Astrocyte (in vitro differentiated cells and primary cell): Measurements from ENCODE around the gene HRH2. TPM values are rescaled to one million over a fixed set of nuclear protein-coding genes. Genes with fewer than 3 reads are reported as not detected.

Source experiments
- DNase-seq: peaks from one replicate; pipeline ENCODE4 v3.0.0-alpha.2; 2010; ENCODE audit warnings: low read depth
- FAIRE-seq: peaks from 2 replicates; lab custom pipeline; 2011; peaks lifted over from hg19 to GRCh38; lab: Jason Lieb, UNC
- H2AFZ ChIP-seq: 2 replicates; pipeline ENCODE4 v1.6.0; 2012; ENCODE audit warnings: low read depth, low read length, inconsistent platforms
- H3K27ac ChIP-seq: 2 replicates; pipeline ENCODE4 v1.5.1; 2011; ENCODE audit warnings: low read depth, low read length, inconsistent platforms
- H3K27me3 ChIP-seq: 2 replicates; pipeline ENCODE4 v1.6.0; 2011; ENCODE audit warnings: low read length, inconsistent platforms; ENCODE audit not compliant: insufficient read depth
- H3K36me3 ChIP-seq: 2 replicates; pipeline ENCODE4 v1.5.1; 2011; ENCODE audit warnings: low read length, inconsistent platforms; ENCODE audit not compliant: insufficient read depth
- H3K4me1 ChIP-seq: 2 replicates; pipeline ENCODE4 v1.5.1; 2011; ENCODE audit warnings: low read length, inconsistent platforms; ENCODE audit not compliant: insufficient read depth
- H3K4me2 ChIP-seq: 2 replicates; pipeline ENCODE4 v1.6.0; 2012; ENCODE audit warnings: low read length, inconsistent platforms
- H3K4me3 ChIP-seq: 2 replicates; pipeline ENCODE4 v1.5.1; 2011; ENCODE audit warnings: low read depth, mild to moderate bottlenecking, low read length, inconsistent platforms; ENCODE audit not compliant: insufficient read depth
- H3K79me2 ChIP-seq: 2 replicates; pipeline ENCODE4 v1.6.0; 2012; ENCODE audit warnings: mild to moderate bottlenecking, low read length, inconsistent platforms; ENCODE audit not compliant: insufficient read depth
- H3K9ac ChIP-seq: 2 replicates; pipeline ENCODE4 v1.6.0; 2012; ENCODE audit warnings: mild to moderate bottlenecking, low read length, inconsistent platforms
- H3K9me3 ChIP-seq: 2 replicates; pipeline ENCODE4 v1.5.1; 2012; ENCODE audit warnings: low read depth, mild to moderate bottlenecking, low read length, inconsistent platforms; ENCODE audit not compliant: insufficient read depth
- H4K20me1 ChIP-seq: 2 replicates; pipeline ENCODE4 v1.6.0; 2012; ENCODE audit warnings: low read length, inconsistent platforms; ENCODE audit not compliant: insufficient read depth
- H3K27ac Mint-ChIP-seq: one replicate; pipeline ENCODE4 v1.8.0; 2021; ENCODE audit warnings: mild to moderate bottlenecking, mixed read lengths; ENCODE audit not compliant: unreplicated experiment
- H3K27me3 Mint-ChIP-seq: one replicate; pipeline ENCODE4 v1.8.0; 2021; ENCODE audit warnings: low read depth, mixed read lengths; ENCODE audit not compliant: unreplicated experiment
- H3K36me3 Mint-ChIP-seq: one replicate; pipeline ENCODE4 v1.8.0; 2021; ENCODE audit warnings: low read depth, mixed read lengths; ENCODE audit not compliant: unreplicated experiment
- H3K4me1 Mint-ChIP-seq: one replicate; pipeline ENCODE4 v1.8.0; 2021; ENCODE audit warnings: low read depth, mixed read lengths; ENCODE audit not compliant: unreplicated experiment
- H3K4me3 Mint-ChIP-seq: one replicate; pipeline ENCODE4 v1.8.0; 2021; ENCODE audit warnings: mild to moderate bottlenecking, moderate library complexity, mixed read lengths; ENCODE audit not compliant: unreplicated experiment
- H3K9me3 Mint-ChIP-seq: one replicate; pipeline ENCODE4 v1.8.0; 2021; ENCODE audit warnings: mild to moderate bottlenecking, mixed read lengths; ENCODE audit not compliant: unreplicated experiment
- CTCF ChIP-seq: IDR thresholded peaks from 2 replicates; pipeline ENCODE4 v1.5.1; 2011; ENCODE audit warnings: low read depth, mild to moderate bottlenecking, inconsistent platforms, low read length, moderate library complexity; ENCODE audit not compliant: insufficient read depth
- EZH2 ChIP-seq: IDR thresholded peaks from 2 replicates; pipeline ENCODE4 v1.6.1; 2012; ENCODE audit warnings: mild to moderate bottlenecking, low read length, inconsistent platforms; ENCODE audit not compliant: insufficient read depth
- total RNA-seq: library from RNA; stranded (reverse); gene quantifications from 2 replicates; pipeline ENCODE4 v1.2.1, GENCODE V29; 2021

The HRH2 gene
- total RNA-seq, 1 donor from 2014 or later, result 1.9 TPM

- Histone ChIP-seq H3K4me1 (no peaks in the 10 kb centered on the region), H3K4me3 (no peak overlapping the region), H4K20me1 (no peaks in the 10 kb centered on the region), H3K27ac (no peak overlapping the region), H3K27me3 (no peaks in the 10 kb centered on the region), H3K79me2 (no peaks in the 10 kb centered on the region), H3K4me2 (no peak overlapping the region), H3K36me3 (no peaks in the 10 kb centered on the region), H2AFZ (no peak overlapping the region), H3K9me3 (no peaks in the 10 kb centered on the region), H3K9ac (no peak overlapping the region)
- Mint-ChIP-seq H3K36me3 (peaks cover 5% of the 10 kb centered on the region), H3K4me1 (no peaks in the 10 kb centered on the region), H3K4me3 (no peak overlapping the region), H3K9me3 (peaks cover 5% of the 10 kb centered on the region), H3K27ac (no peak overlapping the region), H3K27me3 (peaks cover 59% of the 10 kb centered on the region)
- no peak for DNase-seq
- FAIRE-seq, result no peak
- no peak for TF ChIP-seq EZH2
Observed at GRCh38 chr5:175680020-175680419, 22.1 kb downstream of the HRH2 start.

- H3K4me1 ChIP-seq, result no peaks in the 10 kb centered on the region
- no peak for DNase-seq
- Mint-ChIP-seq H3K36me3 (peaks cover 5% of the 10 kb centered on the region), H3K4me1 (no peaks in the 10 kb centered on the region), H3K4me3 (no peak overlapping the region), H3K27ac (no peak overlapping the region), H3K27me3 (peaks cover 62% of the 10 kb centered on the region), H3K9me3 (peaks cover 5% of the 10 kb centered on the region)
- TF ChIP-seq CTCF, result no peak
- no peak for TF ChIP-seq EZH2
- no peak overlapping the region for H3K27ac ChIP-seq
- H3K9ac ChIP-seq, result no peak overlapping the region
- H4K20me1 ChIP-seq, result no peaks in the 10 kb centered on the region
- H3K27me3 ChIP-seq, result no peaks in the 10 kb centered on the region
- H3K9me3 ChIP-seq, result no peaks in the 10 kb centered on the region
- H3K4me3 ChIP-seq, result no peak overlapping the region
- no peak overlapping the region for H2AFZ ChIP-seq
- no peaks in the 10 kb centered on the region for H3K79me2 ChIP-seq
- FAIRE-seq, result no peak
- no peaks in the 10 kb centered on the region for H3K36me3 ChIP-seq
- no peak overlapping the region for H3K4me2 ChIP-seq
Observed at GRCh38 chr5:175680463-175680862, 22.6 kb downstream of the HRH2 start.

GRCh38 chr5:175681045-175681967 is 23.4 kb downstream of the HRH2 start:
- Mint-ChIP-seq H3K27me3 (peaks cover 57% of the 10 kb centered on the region), H3K4me1 (no peaks in the 10 kb centered on the region), H3K27ac (no peak overlapping the region), H3K4me3 (no peak overlapping the region), H3K9me3 (peaks cover 3% of the 10 kb centered on the region), H3K36me3 (peaks cover 5% of the 10 kb centered on the region)
- TF ChIP-seq CTCF (no peak), EZH2 (no peak)
- Histone ChIP-seq H3K9me3 (no peaks in the 10 kb centered on the region), H3K36me3 (no peaks in the 10 kb centered on the region), H3K79me2 (no peaks in the 10 kb centered on the region), H3K27me3 (no peaks in the 10 kb centered on the region), H2AFZ (no peak overlapping the region), H3K4me1 (no peaks in the 10 kb centered on the region), H3K4me2 (no peak overlapping the region), H3K27ac (no peak overlapping the region), H4K20me1 (no peaks in the 10 kb centered on the region), H3K4me3 (no peak overlapping the region), H3K9ac (no peak overlapping the region)
- no peak for DNase-seq
- FAIRE-seq, result no peak
